ENCODE results near the gene MOGAT1. TPM values are rescaled to one million over a fixed set of nuclear protein-coding genes. Genes with fewer than 3 reads are reported as not detected.

The MOGAT1 gene
- total RNA-seq, 4 donors from 2014 or later, result not detected

DNA sequence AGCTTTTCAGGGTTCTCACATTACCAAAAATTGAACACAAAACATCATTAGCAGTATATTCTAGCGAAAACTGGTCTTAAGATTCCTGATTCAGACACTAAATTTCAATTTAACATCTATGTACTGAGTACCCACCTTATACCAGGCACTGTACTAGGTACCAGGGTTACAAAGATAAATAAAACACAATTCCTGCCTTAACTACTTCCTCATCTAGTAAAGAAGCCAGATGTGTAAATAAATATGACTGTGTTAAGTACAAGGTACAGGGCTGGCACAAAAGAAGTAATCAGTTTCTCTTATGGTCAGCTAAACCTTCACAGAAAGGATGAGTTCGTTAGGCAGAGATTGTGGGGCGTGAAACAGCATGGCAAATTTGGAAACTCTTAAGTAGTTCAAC, 21.7 kb upstream of the MOGAT1 start:
- H3K27me3 ChIP-seq, result no peaks in the 10 kb centered on the region
- H3K9me3 ChIP-seq, result no peaks in the 10 kb centered on the region
- no peak overlapping the region for H3K27ac ChIP-seq
- peaks cover 0 to 32% of the 10 kb centered on the region in 2 donors for H3K36me3 ChIP-seq
- no peak for TF ChIP-seq POLR2A (IDR thresholded peaks at IDR 0.05)
- no peak for TF ChIP-seq EP300 (IDR thresholded peaks at IDR 0.05)
- no peak for TF ChIP-seq POLR2AphosphoS5 (IDR thresholded peaks at IDR 0.05)
- peaks cover 0 to 26% (median 12%) of the 10 kb centered on the region in 3 donors for H3K4me1 ChIP-seq
- ATAC-seq, result no peak
- WGBS, 2 donors (ENCODE audit: low coverage in 1 of 2), result 93 to 94% methylated on average over 3 of the region's 3 CpGs
- H3K4me3 ChIP-seq, result no peak overlapping the region

DNA sequence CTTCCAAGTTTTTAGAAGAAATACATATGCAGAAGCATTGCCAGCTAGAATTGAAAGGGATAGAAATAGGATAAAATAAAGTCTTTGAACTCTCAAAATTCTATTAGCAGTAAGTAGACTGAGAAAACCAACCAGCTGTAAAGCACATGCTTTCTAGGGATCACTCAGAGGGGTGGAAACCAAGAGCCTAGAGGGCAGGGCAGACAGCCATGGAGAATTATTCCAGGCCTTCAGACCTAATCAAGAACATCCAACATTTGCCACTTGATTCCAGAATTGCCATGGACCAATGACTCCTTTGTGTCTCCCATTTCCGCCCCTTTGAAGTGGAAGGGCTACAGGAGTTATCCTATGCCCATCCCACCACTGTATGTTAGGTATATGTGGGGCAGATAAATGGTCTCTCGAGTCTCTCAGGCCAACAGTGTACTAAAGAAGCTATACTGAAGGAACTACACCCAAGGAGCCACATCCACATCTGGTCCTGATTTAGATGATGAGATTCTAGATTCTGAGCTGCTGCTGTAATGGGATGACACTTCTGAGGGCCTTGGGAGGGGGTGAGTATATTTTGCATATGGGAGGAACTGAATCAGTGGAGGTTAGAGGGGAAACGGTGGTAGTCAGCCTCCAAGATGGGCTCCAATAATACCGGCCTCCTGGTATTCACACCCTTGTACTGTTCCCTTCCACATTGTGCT, 19.6 kb upstream of the MOGAT1 start:
- Histone ChIP-seq H3K9me3 (no peaks in the 10 kb centered on the region), H3K4me1 (peaks cover 0 to 38% (median 13%) of the 10 kb centered on the region in 3 donors), H3K4me3 (no peak overlapping the region), H3K27me3 (no peaks in the 10 kb centered on the region), H3K36me3 (peaks cover 0 to 16% of the 10 kb centered on the region in 2 donors), H3K27ac (no peak overlapping the region)
- TF ChIP-seq POLR2AphosphoS5 (IDR thresholded peaks at IDR 0.05) (no peak), EP300 (IDR thresholded peaks at IDR 0.05) (no peak), POLR2A (IDR thresholded peaks at IDR 0.05) (no peak)
- TF ChIP-seq, protein P1, sequence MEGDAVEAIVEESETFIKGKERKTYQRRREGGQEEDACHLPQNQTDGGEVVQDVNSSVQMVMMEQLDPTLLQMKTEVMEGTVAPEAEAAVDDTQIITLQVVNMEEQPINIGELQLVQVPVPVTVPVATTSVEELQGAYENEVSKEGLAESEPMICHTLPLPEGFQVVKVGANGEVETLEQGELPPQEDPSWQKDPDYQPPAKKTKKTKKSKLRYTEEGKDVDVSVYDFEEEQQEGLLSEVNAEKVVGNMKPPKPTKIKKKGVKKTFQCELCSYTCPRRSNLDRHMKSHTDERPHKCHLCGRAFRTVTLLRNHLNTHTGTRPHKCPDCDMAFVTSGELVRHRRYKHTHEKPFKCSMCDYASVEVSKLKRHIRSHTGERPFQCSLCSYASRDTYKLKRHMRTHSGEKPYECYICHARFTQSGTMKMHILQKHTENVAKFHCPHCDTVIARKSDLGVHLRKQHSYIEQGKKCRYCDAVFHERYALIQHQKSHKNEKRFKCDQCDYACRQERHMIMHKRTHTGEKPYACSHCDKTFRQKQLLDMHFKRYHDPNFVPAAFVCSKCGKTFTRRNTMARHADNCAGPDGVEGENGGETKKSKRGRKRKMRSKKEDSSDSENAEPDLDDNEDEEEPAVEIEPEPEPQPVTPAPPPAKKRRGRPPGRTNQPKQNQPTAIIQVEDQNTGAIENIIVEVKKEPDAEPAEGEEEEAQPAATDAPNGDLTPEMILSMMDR (IDR thresholded peaks at IDR 0.05), result no peak
- WGBS, 2 donors (ENCODE audit: low coverage in 1 of 2), result 70 to 82% methylated on average over 2 to 3 of the region's 4 CpGs
- no peak for ATAC-seq

DNA sequence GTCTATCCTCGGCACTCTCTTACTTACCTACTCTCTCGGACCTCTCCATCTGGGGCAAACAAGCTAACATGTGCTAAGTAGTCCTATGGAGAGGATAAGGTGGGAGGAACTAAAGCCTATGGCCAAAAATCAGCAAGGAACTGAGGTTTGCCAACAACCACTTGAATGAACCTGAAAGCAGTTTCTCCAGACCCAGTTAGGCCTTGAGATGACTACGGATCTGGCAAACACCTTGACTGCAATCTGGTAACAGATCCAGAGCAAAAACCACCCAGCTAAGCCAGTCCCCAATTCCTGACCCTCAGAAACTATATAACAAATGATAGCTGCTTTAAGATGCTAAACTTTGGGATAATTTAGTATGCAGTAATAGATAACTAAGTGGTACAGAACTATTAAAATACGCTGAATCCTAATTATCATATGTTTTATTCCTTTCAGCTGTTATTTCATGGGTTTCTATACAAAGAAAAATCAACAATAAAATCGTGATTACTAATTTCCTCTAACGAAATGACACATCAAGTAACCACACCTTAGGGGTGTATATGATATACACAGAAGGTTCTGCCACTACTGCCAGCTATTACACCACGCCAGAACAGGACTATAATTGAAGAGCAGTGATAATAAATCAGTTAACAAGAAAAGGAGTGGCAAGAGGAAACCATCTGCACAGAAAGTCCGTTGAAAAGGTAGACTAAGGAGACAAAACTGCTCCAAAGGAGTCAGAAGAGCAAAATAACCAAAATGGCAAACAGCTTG, 18.8 kb upstream of the MOGAT1 start:
- ATAC-seq, result no peak
- Histone ChIP-seq H3K4me1 (peaks cover 0 to 39% (median 13%) of the 10 kb centered on the region in 3 donors), H3K27ac (no peak overlapping the region), H3K36me3 (peaks cover 0 to 8% of the 10 kb centered on the region in 2 donors), H3K27me3 (no peaks in the 10 kb centered on the region), H3K4me3 (no peak overlapping the region), H3K9me3 (no peaks in the 10 kb centered on the region)
- TF ChIP-seq POLR2AphosphoS5 (IDR thresholded peaks at IDR 0.05) (no peak), POLR2A (IDR thresholded peaks at IDR 0.05) (no peak), EP300 (IDR thresholded peaks at IDR 0.05) (no peak)
- TF ChIP-seq, protein P1 (IDR thresholded peaks at IDR 0.05), result no peak
- WGBS, 2 donors (ENCODE audit: low coverage in 1 of 2), result 69 to 84% methylated on average over 6 to 8 of the region's 8 CpGs

DNA sequence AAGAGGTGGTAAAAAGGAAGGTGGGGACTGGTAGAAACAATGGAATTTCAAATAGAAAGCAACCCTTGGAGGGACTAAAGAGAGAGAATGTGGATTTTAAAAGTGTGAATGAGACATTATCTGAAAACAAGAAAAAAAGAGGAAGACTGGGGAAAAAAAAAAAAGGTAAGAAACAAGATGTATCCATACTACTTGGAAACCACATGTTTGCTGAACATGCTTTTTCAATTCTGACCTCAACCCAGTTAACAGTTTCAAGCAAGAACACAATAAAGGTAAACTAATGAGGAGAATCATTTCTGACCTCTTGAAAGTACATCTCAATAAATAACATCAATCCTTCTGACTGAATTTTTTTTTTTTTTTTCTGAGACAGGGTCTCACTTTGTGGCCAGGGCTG, 18.2 kb upstream of the MOGAT1 start:
- peaks cover 0 to 39% (median 13%) of the 10 kb centered on the region in 3 donors for H3K4me1 ChIP-seq
- ATAC-seq, result no peak
- TF ChIP-seq, protein P1 (IDR thresholded peaks at IDR 0.05), result no peak
- no peak for TF ChIP-seq EP300 (IDR thresholded peaks at IDR 0.05)
- TF ChIP-seq POLR2AphosphoS5 (IDR thresholded peaks at IDR 0.05), result no peak
- no peak for TF ChIP-seq POLR2A (IDR thresholded peaks at IDR 0.05)
- no peak overlapping the region for H3K4me3 ChIP-seq
- no peaks in the 10 kb centered on the region for H3K9me3 ChIP-seq
- H3K27me3 ChIP-seq, result no peaks in the 10 kb centered on the region
- no peak overlapping the region for H3K27ac ChIP-seq
- peaks cover 0 to 2% of the 10 kb centered on the region in 2 donors for H3K36me3 ChIP-seq

DNA sequence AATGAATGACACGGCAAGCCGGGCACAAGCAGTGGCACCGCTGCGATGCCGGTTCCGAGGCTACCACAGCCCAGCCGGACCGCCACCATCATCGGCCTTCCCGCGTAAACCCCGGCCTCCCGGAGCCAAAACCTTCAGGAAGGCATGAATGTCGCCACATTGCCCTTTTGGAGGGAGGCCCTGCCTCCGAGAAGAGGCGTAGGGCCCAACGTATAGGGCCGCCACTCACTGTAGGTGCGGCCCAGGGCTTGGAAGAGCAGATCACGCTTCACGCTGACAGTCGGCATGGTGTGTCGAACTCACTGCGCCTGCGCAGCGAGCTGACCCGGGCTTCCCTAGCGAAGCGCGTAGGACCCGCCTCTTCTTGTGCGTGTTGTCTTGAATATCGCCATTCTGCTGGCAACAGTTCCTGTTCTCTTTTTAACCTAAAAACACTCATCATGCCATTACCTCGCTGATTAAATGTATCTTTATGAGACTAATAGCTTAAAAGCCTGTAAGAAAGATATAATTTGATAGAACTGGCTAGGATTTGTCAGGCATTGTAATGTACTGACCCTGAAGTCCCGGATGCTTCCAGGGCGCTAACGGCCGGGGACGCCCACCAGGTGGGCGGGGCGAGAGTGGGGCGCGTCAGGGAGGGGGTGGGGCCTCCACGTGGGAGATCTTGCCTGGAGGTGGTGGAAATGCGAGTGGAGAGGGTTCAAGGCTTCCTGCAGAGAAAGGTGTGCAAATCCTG, 15.5 kb upstream of the MOGAT1 start, which contains the start of gene FARSB:
FARSB (minus strand) TSS at position 306 of the 739 bp plus-strand sequence; CDS start at position 287, 19 bp downstream.
- Histone ChIP-seq H3K9me3 (no peaks in the 10 kb centered on the region), H3K27ac (peak within 1 kb of the TSS; percentile 64 to 92 (median 89)), H3K27me3 (no peaks in the 10 kb centered on the region), H3K4me3 (peak within 1 kb of the TSS; percentile 82 to 89), H3K36me3 (no peaks in the 10 kb centered on the region), H3K4me1 (peaks cover 0 to 39% (median 13%) of the 10 kb centered on the region in 3 donors)
- TF ChIP-seq POLR2A (IDR thresholded peaks at IDR 0.05) (peak in 1 of 2 donors; percentile 20), POLR2AphosphoS5 (IDR thresholded peaks at IDR 0.05) (peak; percentile 37), EP300 (IDR thresholded peaks at IDR 0.05) (no peak)
- TF ChIP-seq, protein P1 (IDR thresholded peaks at IDR 0.05), result peak in 1 of 4 experiments; percentile 5
- WGBS, 2 donors (ENCODE audit: low coverage in 1 of 2), result 0% methylated on average over 13 to 23 of the region's 45 CpGs
- ATAC-seq, result peak; percentile 99
